B cell (primary cell): ENCODE results near the gene ZNF483. TPM values are rescaled to one million over a fixed set of nuclear protein-coding genes. Genes with fewer than 3 reads are reported as not detected.

Experiments used
- ATAC-seq: fragments of 200-7000 bp; cut with Tn5 transposase; one replicate; pipeline ENCODE4 v1.10.0; 2021; ENCODE audit warnings: low read depth, mild to moderate bottlenecking, moderate number of reproducible peaks, moderate library complexity
- CTCF ChIA-PET: fragments of 350-600 bp; sonication (Branson Sonifier 250); formaldehyde crosslinking; loops from one replicate; lab custom pipeline; 2021; ENCODE audit warnings: antibody characterized with exemption, inconsistent platforms; lab: Charles Lee
- POLR2A ChIA-PET: fragments of 350-600 bp; sonication (Branson Sonifier 250); formaldehyde crosslinking; loops from one replicate; lab custom pipeline; 2021; ENCODE audit warnings: antibody characterized with exemption; lab: Charles Lee
- DNase-seq: peaks from one replicate; pipeline ENCODE4 v3.0.0; 2013
- H2AFZ ChIP-seq: 2 replicates; pipeline ENCODE4 v1.6.1; 2012; ENCODE audit warnings: mild to moderate bottlenecking, low read depth, low read length; ENCODE audit not compliant: insufficient read depth, poor library complexity, severe bottlenecking
- H3K27ac ChIP-seq, 2 donors: 1 replicate in 1 of 2; 2 replicates in 1 of 2; pipeline ENCODE4 v1.5.1; 2012 to 2013; ENCODE audit warnings: low read length in 2 of 2, mild to moderate bottlenecking in 2 of 2, moderate library complexity in 1 of 2
- H3K27me3 ChIP-seq, 4 experiments: fragments of 200-600 bp in 1 of 4; sonication (generic) in 1 of 4; replicated peaks in 1 of 4; 1 replicate in 2 of 4; 2 replicates in 2 of 4; pipeline versions ENCODE4 v1.6.1 to v1.7.0; 2013 to 2016; ENCODE audit warnings: low read length in 3 of 4, mild to moderate bottlenecking in 2 of 4, mixed read lengths in 1 of 4, moderate library complexity in 1 of 4; ENCODE audit not compliant: insufficient read depth in 4 of 4, control insufficient read depth in 3 of 4; ENCODE audit errors: control extremely low read depth in 1 of 4
- H3K36me3 ChIP-seq, 2 experiments: replicated peaks in 1 of 2; 1 replicate in 1 of 2; 2 replicates in 1 of 2; pipeline versions ENCODE4 v1.6.1 to v1.7.1; 2013; ENCODE audit warnings: low read length in 1 of 2; ENCODE audit not compliant: insufficient read depth in 2 of 2, control insufficient read depth in 1 of 2; ENCODE audit errors: control extremely low read depth in 1 of 2, extremely low read depth in 1 of 2
- H3K4me1 ChIP-seq, 2 donors: fragments of 200-600 bp in 1 of 2; sonication (generic) in 1 of 2; 1 replicate in 1 of 2; 2 replicates in 1 of 2; pipeline versions ENCODE4 v1.5.1 to v1.6.1; 2013 to 2017; ENCODE audit warnings: low read length in 2 of 2; ENCODE audit not compliant: control insufficient read depth in 2 of 2, insufficient read depth in 2 of 2
- H3K4me2 ChIP-seq: replicated peaks from 2 replicates; pipeline ENCODE3; 2012; ENCODE audit warnings: mild to moderate bottlenecking, low read depth, low read length; ENCODE audit not compliant: poor library complexity, severe bottlenecking
- H3K4me3 ChIP-seq, 5 experiments: fragments of 200-600 bp in 1 of 5; sonication (generic) in 1 of 5; 1 replicate in 3 of 5; 2 replicates in 2 of 5; pipeline versions ENCODE4 v1.5.1 to v1.7.0; 2011 to 2016; ENCODE audit warnings: low read length in 4 of 5, mild to moderate bottlenecking in 4 of 5, low read depth in 2 of 5, control low read depth in 1 of 5, moderate library complexity in 1 of 5; ENCODE audit not compliant: insufficient read depth in 1 of 5; ENCODE audit errors: control extremely low read depth in 1 of 5, extremely low read depth in 1 of 5
- H3K79me2 ChIP-seq: fragments of 200-600 bp; sonication (generic); one replicate; pipeline ENCODE4 v1.6.0; 2016; ENCODE audit warnings: low read length; ENCODE audit not compliant: control insufficient read depth, insufficient read depth
- H3K9ac ChIP-seq: fragments of 200-600 bp; sonication (generic); 2 replicates; pipeline ENCODE4 v1.6.1; 2017; ENCODE audit warnings: mild to moderate bottlenecking, low read length, moderate library complexity
- H3K9me3 ChIP-seq, 3 donors: one replicate each; pipeline versions ENCODE4 v1.6.1 to v1.7.1; 2013; ENCODE audit warnings: low read length in 2 of 3; ENCODE audit not compliant: control insufficient read depth in 2 of 3, insufficient read depth in 1 of 3; ENCODE audit errors: control extremely low read depth in 1 of 3
- H4K20me1 ChIP-seq: 2 replicates; pipeline ENCODE4 v1.6.0; 2012; ENCODE audit warnings: mild to moderate bottlenecking, low read length; ENCODE audit not compliant: insufficient read depth, control insufficient read depth, poor library complexity, severe bottlenecking
- H3K27ac Mint-ChIP-seq: one replicate; pipeline ENCODE4 v1.8.0; 2021; ENCODE audit warnings: mixed read lengths
- H3K27me3 Mint-ChIP-seq: one replicate; pipeline ENCODE4 v1.8.0; 2021; ENCODE audit warnings: mixed read lengths
- H3K4me1 Mint-ChIP-seq: one replicate; pipeline ENCODE4 v1.8.0; 2021; ENCODE audit warnings: mixed read lengths
- H3K4me3 Mint-ChIP-seq: one replicate; pipeline ENCODE4 v1.8.0; 2021; ENCODE audit warnings: mixed read lengths
- H3K9me3 Mint-ChIP-seq: one replicate; pipeline ENCODE4 v1.8.0; 2022; ENCODE audit warnings: mixed read lengths; ENCODE audit not compliant: insufficient read depth
- EZH2 ChIP-seq: IDR thresholded peaks from 2 replicates; pipeline ENCODE4 v1.6.1; 2012; ENCODE audit warnings: borderline replicate concordance, low read depth, mild to moderate bottlenecking, moderate library complexity, low read length; ENCODE audit not compliant: insufficient read depth, poor library complexity, severe bottlenecking
- WGBS: methylation state at CpG from one replicate; pipeline ENCODE4 v1.1.5; 2013; ENCODE audit warnings: missing lambda C conversion rate; ENCODE audit not compliant: insufficient coverage; 5-methylcytosine and 5-hydroxymethylcytosine counted together
- intact Hi-C: fragments of 100-400 bp; cut with micrococcal nuclease; formaldehyde crosslinking; loops from one replicate; pipeline ENCODE4 v1.10.0; 2022
- polyA plus RNA-seq: library from polyadenylated mRNA; depleted of rRNA; stranded (reverse); fragments of >200 nt; gene quantifications from 2 replicates; pipeline ENCODE4 v1.2.3, GENCODE V29; 2012
- total RNA-seq, 2 donors: library from RNA; stranded (reverse); fragments of 120-200 nt in 1 of 2; gene quantifications; 1 replicate in 1 of 2; 2 replicates in 1 of 2; pipeline versions ENCODE4 v1.2.3 to v1.2.4, GENCODE V29; 2013 to 2022
- TF ChIP-seq, protein P1 (sequence below): fragments of 200-600 bp; IDR thresholded peaks from one replicate; pipeline ENCODE4 v1.8.0; 2022; ENCODE audit warnings: antibody characterized with exemption, mild to moderate bottlenecking

ZNF483 gene
- total and polyA plus RNA-seq, 2 donors (not counting 1 experiment from before 2014, with no cell fraction given) = 0.43 to 3.0 TPM

- ChIA-PET POLR2A (no interaction called here), CTCF (no interaction called here)
- no peaks in the 10 kb centered on the region for H3K36me3 ChIP-seq
- peaks cover 9 to 10% of the 10 kb centered on the region in 2 donors for H3K4me1 ChIP-seq
- H2AFZ ChIP-seq = no peak overlapping the region
- H3K4me2 ChIP-seq = no peak overlapping the region
- peaks cover 0 to 8% (median 0%) of the 10 kb centered on the region in 3 donors for H3K9me3 ChIP-seq
- peaks cover 10% of the 10 kb centered on the region for H3K27me3 Mint-ChIP-seq
- peaks cover 14% of the 10 kb centered on the region for H3K4me1 Mint-ChIP-seq
- H3K9ac ChIP-seq = no peak overlapping the region
- H3K27ac ChIP-seq = no peak overlapping the region
- TF ChIP-seq, protein P1, sequence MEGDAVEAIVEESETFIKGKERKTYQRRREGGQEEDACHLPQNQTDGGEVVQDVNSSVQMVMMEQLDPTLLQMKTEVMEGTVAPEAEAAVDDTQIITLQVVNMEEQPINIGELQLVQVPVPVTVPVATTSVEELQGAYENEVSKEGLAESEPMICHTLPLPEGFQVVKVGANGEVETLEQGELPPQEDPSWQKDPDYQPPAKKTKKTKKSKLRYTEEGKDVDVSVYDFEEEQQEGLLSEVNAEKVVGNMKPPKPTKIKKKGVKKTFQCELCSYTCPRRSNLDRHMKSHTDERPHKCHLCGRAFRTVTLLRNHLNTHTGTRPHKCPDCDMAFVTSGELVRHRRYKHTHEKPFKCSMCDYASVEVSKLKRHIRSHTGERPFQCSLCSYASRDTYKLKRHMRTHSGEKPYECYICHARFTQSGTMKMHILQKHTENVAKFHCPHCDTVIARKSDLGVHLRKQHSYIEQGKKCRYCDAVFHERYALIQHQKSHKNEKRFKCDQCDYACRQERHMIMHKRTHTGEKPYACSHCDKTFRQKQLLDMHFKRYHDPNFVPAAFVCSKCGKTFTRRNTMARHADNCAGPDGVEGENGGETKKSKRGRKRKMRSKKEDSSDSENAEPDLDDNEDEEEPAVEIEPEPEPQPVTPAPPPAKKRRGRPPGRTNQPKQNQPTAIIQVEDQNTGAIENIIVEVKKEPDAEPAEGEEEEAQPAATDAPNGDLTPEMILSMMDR = no peak
- no peak for TF ChIP-seq EZH2
- H3K4me3 ChIP-seq = no peak overlapping the region
- WGBS = no CpG with 5 or more reads among the region's 2 CpGs
- H3K27ac Mint-ChIP-seq = no peak overlapping the region
- H4K20me1 ChIP-seq = no peaks in the 10 kb centered on the region
- no peaks in the 10 kb centered on the region for H3K79me2 ChIP-seq
- H3K4me3 Mint-ChIP-seq = no peak overlapping the region
- H3K27me3 ChIP-seq = peaks cover 0 to 10% (median 4%) of the 10 kb centered on the region in 4 experiments
- ATAC-seq (no peak), DNase-seq (no peak)
- intact Hi-C loops = no loop called here
- peaks cover 3% of the 10 kb centered on the region for H3K9me3 Mint-ChIP-seq
Observed at GRCh38 chr9:111529787-111530186, 4.8 kb downstream of the ZNF483 start.

GRCh38 chr9:111531716-111532115 lies 6.7 kb downstream of the ZNF483 start:
- Histone ChIP-seq H3K9me3 (peaks cover 0 to 19% (median 2%) of the 10 kb centered on the region in 3 donors), H2AFZ (no peak overlapping the region), H3K36me3 (no peaks in the 10 kb centered on the region), H4K20me1 (no peaks in the 10 kb centered on the region), H3K4me2 (no peak overlapping the region), H3K27me3 (no peaks in the 10 kb centered on the region), H3K4me3 (no peak overlapping the region), H3K27ac (no peak overlapping the region), H3K4me1 (no peaks in the 10 kb centered on the region), H3K9ac (no peak overlapping the region), H3K79me2 (no peaks in the 10 kb centered on the region)
- Mint-ChIP-seq H3K4me1 (no peaks in the 10 kb centered on the region), H3K9me3 (peaks cover 7% of the 10 kb centered on the region), H3K27me3 (no peaks in the 10 kb centered on the region), H3K27ac (no peak overlapping the region), H3K4me3 (no peak overlapping the region)
- 93% methylated on average over 2 of the region's 4 CpGs for WGBS
- no peak for DNase-seq
- CTCF ChIA-PET = no interaction called here
- intact Hi-C loops = no loop called here
- POLR2A ChIA-PET = no interaction called here
- no peak for ATAC-seq
- TF ChIP-seq, protein P1 = no peak
- TF ChIP-seq EZH2 = no peak
